Measurements from ENCODE around the gene KCNJ5. TPM values are rescaled to one million over a fixed set of nuclear protein-coding genes. Genes with fewer than 3 reads are reported as not detected.

KCNJ5 gene
- total RNA-seq, 4 donors from 2014 or later = 0.15 to 1.0 (median 0.59) TPM; not detected in 1

- 37 to 40% methylated on average over 10 of the region's 10 CpGs for WGBS, 2 donors
- TF ChIP-seq CTCF (IDR thresholded peaks at IDR 0.05) (no peak), POLR2A (IDR thresholded peaks at IDR 0.05) (no peak)
- DNase-seq (ENCODE audit: low spot score in 2 of 2) = no peak
- intact Hi-C loops (cut with DNase I; ENCODE audit: low total_unique reads) = no loop called here
- no peak overlapping the region for H3K4me3 ChIP-seq (ENCODE audit: low read depth, poor library complexity, severe bottlenecking)
Observed at GRCh38 chr11:128848815-128849455, 42.2 kb upstream of the KCNJ5 start.

- DNase-seq (ENCODE audit: low spot score in 2 of 2) = no peak
- intact Hi-C loops (cut with DNase I; ENCODE audit: low total_unique reads) = no loop called here
- no peak overlapping the region for H3K4me3 ChIP-seq (ENCODE audit: low read depth, poor library complexity, severe bottlenecking)
- TF ChIP-seq POLR2A (IDR thresholded peaks at IDR 0.05) (no peak), CTCF (IDR thresholded peaks at IDR 0.05) (no peak)
- 87 to 88% methylated on average over 13 of the region's 13 CpGs for WGBS, 2 donors
Observed at GRCh38 chr11:128852327-128853023, 38.7 kb upstream of the KCNJ5 start.

GRCh38 chr11:128853559-128853958 is 37.6 kb upstream of the KCNJ5 start:
- WGBS, 2 donors = 83 to 84% methylated on average over 6 of the region's 6 CpGs
- no peak for DNase-seq (ENCODE audit: low spot score in 2 of 2)
- intact Hi-C loops (cut with DNase I; ENCODE audit: low total_unique reads) = no loop called here
- TF ChIP-seq CTCF (IDR thresholded peaks at IDR 0.05) (no peak), POLR2A (IDR thresholded peaks at IDR 0.05) (no peak)
- no peak overlapping the region for H3K4me3 ChIP-seq (ENCODE audit: low read depth, poor library complexity, severe bottlenecking)

- TF ChIP-seq CTCF (IDR thresholded peaks at IDR 0.05) = no peak
- no peak for TF ChIP-seq POLR2A (IDR thresholded peaks at IDR 0.05)
- intact Hi-C loops (cut with DNase I; ENCODE audit: low total_unique reads) = no loop called here
Observed at GRCh38 chr11:128854841-128855240, 36.3 kb upstream of the KCNJ5 start.

GRCh38 chr11:128856241-128856640 is 34.9 kb upstream of the KCNJ5 start:
- intact Hi-C loops (cut with DNase I; ENCODE audit: low total_unique reads) = no loop called here
- TF ChIP-seq POLR2A (IDR thresholded peaks at IDR 0.05) = no peak
- no peak for TF ChIP-seq CTCF (IDR thresholded peaks at IDR 0.05)
- 86 to 91% methylated on average over 6 of the region's 6 CpGs for WGBS, 2 donors

More at GRCh38 chr11:128854841-128855240, 36.3 kb upstream of the KCNJ5 start:
- DNase-seq (ENCODE audit: low spot score in 2 of 2) = no peak
- 77 to 80% methylated on average over 7 of the region's 7 CpGs for WGBS, 2 donors
- H3K4me3 ChIP-seq (ENCODE audit: low read depth, poor library complexity, severe bottlenecking) = no peak overlapping the region

More at GRCh38 chr11:128856241-128856640, 34.9 kb upstream of the KCNJ5 start:
- DNase-seq (ENCODE audit: low spot score in 2 of 2) = peak in 1 of 2 donors; percentile 59
- H3K4me3 ChIP-seq (ENCODE audit: low read depth, poor library complexity, severe bottlenecking) = no peak overlapping the region
